Muscle of arm (tissue), 12 donors: Measurements from ENCODE around the gene RAD21L1. TPM values are rescaled to one million over a fixed set of nuclear protein-coding genes. Genes with fewer than 3 reads are reported as not detected.

Experiments
- DNase-seq: peaks from one replicate; pipeline ENCODE4 v3.0.0-alpha.2; 2013
- polyA plus RNA-seq, 12 donors: library from polyadenylated mRNA; unstranded; fragments of 120-200 nt; gene quantifications; one replicate each; pipeline ENCODE4 v1.2.1, GENCODE V29; 2013; ENCODE audit not compliant: insufficient read length in 12 of 12

The RAD21L1 gene
- polyA plus RNA-seq, 12 donors: 0.13 to 0.15 TPM; not detected in 10

DNA sequence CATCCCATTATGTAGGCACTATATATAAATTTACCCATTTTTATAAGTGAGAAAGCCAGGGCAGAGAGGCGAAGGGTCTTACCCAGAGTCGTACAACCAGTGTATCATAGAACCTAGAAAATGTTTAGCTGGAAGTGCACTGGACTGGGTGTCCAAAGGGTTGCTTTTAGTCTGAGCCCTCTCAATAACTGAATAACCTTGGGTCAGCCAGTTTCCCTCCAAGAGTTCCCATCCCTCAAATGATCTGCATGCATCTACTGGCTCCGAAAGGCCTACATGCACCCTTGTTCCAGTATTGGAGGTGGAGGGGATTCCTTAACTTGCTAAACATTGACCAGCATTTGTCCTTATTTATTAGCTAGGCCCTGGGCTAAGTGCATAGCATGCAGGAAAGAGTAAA, 44.0 kb downstream of the RAD21L1 start:
- DNase-seq: no peak

GRCh38 chr20:1272368-1273100, 46.7 kb downstream of the RAD21L1 start:
- no peak for DNase-seq

GRCh38 chr20:1273366-1273765, 47.5 kb downstream of the RAD21L1 start:
- no peak for DNase-seq

DNA sequence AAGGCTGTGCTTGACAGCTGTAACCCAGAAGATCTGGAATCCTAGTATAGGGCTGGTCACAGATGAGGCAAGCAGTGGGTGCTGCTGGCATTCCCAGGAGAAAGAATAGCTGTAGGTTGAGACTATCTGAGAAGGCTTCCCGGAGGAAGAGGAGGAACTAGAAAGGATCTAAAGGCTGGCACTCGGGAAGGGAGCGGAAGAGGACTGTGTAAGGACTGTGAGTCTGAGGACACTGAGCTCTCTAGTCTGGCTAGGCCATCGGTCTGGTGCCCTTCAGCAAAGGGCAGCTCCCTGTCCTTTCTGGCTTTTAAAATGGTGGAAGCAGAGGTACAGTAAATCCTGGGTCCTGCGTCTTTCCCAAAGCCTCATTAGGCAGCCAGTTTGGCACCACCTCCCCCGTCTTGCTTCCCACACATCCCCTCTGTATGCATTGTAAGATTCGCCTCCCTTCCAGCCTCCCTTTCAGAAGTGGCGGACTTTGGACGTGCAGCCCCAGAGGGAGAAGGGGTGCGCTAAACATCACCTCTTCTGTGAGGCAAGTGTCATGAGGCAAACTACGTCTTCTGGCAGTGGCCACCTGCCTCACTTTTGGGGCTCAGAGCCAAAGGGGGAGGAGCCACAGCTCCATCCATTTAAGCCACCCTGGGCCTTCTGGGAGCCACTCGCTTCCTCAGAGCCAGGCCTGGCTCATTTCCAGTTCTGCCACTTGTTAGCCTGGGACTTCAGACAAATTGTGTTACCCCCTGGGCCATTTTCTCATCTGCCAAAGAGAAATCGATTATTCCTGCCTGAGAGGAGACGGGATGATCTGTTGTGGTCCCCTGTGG, 48.9 kb downstream of the RAD21L1 start:
- DNase-seq: no peak

GRCh38 chr20:1275919-1276318, 50.1 kb downstream of the RAD21L1 start:
- DNase-seq: no peak

- DNase-seq: no peak
These were observed 51.9 kb downstream of the RAD21L1 start for GRCh38 chr20:1277529-1278322.

DNA sequence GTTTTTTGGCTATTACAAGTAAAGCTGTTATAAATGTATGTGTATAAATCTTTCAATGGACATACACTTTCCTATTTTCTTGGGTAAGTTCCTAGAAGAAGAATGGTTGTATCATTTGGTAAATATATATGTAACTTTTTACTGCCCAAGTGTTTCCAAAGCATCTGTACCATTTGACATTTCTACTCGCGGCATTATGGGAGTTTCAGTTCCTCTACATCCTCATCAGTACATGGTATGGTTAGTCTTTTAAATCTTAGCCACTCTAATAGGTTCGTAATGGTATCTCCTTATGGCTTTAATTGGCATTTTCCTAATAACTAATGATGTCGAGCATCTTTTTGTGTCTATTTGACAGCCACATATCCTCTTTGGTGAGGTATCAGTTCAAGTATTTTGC, 53.1 kb downstream of the RAD21L1 start:
- no peak for DNase-seq

DNA sequence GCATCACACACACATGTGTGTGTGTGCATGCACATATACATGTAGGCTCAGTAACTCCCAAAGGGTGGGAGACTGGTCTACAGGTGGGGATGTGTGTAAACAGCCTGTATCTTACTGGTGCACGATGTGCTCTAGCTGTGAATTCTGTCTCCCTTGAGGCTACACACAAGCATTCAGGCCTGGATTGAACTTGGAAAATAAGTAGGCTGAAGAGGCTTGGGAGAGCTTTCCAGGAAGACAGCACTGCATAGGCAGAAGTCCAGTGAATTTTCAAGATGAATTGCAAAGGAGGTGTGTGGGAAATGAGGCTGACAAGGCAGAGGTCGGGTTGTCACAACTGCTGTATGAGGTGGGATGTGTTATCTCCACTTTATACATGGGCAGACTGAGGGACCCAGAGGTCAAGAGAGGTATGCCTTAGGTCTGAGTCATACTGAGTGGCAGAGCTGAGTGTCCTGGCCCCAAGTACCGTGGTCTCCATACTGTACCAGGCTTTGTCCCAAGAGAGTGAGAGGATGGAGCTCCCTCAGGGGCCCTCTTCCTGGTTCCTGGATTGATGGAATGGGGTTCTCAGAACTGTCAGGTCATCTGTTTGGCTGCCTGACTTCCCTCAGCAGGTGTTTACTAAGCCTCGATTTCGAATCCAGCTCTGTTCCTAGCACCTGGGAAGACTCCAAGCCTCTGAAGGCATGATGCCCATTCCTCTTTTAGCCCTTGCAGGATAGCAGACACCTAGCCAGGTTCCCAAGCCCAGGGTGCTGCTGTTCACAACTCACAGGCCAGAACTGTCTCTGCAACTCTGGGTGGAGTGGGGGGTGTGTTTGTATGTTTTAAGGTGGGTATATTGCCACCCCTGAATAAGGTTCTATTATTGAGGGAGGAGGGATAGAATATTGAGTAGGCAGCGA, 54.6 kb downstream of the RAD21L1 start:
- no peak for DNase-seq

- DNase-seq: no peak
These were observed 55.6 kb downstream of the RAD21L1 start for GRCh38 chr20:1281279-1282057.

DNA sequence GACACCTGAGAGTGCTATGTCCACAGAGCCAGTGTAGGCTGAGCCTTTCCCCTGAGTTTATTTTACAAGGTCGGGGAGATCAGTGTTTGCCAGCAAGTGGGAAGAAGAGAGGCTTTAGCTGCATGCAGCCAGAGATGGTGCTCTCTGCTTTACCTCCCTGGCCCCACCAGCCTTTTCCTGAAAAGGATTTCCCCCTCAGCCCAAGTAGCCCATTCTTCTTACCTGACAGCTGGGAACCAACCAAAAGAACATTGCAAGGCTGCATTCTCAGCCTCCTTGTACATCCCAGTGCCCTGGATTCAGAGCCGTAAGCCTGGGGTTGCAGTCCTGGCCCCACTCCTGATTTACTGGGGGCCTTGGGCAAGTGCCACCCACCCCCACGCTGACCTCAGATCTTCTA, 57.1 kb downstream of the RAD21L1 start:
- DNase-seq: no peak

DNA sequence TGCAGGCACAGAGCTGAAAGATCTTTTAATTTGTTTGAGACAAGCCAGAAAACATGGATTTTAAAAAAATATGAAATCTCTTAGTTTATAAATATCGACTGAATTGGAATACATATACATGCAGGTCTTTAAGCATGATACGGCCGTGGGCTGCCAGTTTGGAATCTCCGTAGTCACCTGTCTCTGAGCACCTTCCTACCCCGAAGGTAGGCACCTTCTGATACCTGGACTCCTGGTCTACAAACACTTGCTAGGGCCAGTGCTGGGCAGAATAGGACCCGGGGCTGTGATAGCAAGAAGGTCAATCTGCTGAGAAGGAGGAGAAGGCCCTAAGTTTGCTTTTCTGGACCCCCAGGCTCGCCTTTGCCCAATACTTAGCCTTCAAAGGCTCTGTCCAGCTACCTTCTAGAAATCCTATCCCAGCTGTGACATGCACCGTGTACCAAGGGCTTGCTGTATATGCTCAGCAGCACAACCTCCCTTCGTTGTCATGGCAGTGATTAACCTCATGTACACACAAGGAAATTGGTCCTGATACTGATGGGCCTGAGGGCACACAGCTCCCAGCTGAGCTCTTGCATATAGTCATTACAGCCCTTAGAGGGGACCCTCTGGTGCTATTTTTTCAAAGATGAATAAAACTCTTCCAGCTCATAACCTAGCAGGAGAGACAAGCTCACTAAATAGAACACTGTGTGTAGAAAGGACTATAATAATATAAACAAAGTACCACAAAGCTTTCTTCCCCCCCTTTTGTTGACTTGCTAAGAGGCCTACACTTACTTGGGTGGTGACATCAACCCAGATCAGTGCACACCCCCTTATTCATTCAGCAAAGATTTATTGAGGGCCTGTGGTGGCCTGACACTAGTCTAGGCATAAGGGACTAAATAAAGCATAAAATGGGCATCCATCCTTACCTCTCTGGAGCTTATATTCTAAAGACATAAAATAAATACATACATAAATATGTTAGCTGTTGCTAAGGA, 58.0 kb downstream of the RAD21L1 start:
- no peak for DNase-seq

DNA sequence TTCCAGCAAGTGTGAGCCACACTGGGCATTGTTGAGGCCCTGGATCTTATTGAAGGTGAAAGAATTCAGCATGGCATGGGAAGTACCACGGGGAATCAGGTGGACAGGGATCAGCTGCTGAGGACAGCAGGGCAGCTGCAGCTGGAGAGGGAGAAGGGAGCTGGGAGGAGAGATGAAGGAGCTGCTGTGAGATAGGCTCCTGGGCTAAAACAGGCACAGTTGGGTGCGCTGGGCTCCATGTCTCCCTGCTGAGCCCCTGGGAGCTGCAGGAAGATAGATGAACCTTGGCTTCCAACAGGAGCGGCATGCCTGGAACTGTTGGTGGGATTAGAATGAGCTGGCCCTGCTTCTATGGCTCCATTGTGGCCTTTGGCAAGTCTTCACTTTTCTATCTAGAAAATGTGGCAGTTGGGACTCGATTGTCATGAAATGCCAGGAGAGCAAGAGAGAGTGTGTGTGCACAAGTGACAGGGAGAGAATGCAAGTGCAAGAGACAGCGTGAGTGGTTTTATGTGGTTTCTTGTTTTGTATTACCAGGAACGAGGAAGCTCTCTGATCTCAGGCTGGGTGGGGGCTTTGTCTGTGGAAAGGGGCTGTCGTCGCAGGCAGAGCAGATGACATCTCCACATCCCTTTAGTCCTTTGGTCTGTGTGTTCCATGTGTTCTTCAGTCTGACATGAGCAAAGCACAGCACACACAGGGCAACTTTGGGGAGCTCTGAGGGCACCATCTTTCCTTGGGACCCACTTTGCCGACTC, 60.6 kb downstream of the RAD21L1 start:
- no peak for DNase-seq

- DNase-seq: no peak
These were observed 61.5 kb downstream of the RAD21L1 start for GRCh38 chr20:1287306-1287705.

- no peak for DNase-seq
These were observed 62.1 kb downstream of the RAD21L1 start for GRCh38 chr20:1287787-1288569.

DNA sequence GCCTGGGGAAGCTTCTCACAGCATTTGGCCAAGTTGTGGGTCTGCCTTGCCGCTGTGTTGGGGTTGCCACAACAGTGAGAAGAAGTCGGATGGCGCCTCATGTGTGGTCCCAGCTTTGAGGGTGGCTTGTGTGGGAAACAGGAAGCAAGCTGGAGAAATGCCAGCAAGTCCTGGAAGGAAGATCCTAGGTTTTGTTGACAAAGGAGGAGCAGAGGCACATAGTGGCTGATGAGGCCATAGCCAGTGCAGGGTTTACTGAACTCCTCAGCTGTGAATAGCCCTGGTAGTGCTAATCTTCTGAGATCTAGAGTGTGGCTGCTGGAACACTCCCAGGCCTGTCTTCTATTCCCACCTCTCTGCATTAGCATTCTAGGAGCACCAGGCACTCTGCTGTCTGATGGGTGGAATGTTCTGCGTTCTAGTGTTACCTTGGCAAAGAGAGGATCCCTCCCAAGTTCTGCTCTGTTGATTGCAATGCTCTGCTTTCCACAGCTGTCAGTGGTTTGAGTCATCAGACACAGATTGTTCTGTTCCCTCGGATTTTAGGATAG, 65.4 kb downstream of the RAD21L1 start:
- no peak for DNase-seq

DNA sequence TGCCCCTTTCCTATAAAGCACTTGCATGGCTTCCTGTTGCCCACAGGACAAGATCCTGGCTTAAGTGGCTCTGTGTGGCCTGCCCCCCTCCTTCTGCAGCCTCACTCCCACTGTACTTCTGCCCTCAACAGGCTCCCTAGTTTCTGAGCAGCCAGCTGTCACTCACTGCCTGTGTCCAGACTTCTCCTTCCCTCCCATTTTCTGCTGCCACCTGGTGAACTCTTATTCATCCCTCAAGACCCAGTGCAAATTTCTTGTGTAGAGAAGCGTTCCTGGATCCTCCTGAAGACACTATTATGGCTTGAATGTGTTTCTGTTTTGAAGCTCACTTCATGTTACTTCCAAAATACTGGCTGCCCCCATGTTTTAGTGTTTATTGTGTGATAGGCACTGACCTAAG, 66.8 kb downstream of the RAD21L1 start:
- no peak for DNase-seq

DNA sequence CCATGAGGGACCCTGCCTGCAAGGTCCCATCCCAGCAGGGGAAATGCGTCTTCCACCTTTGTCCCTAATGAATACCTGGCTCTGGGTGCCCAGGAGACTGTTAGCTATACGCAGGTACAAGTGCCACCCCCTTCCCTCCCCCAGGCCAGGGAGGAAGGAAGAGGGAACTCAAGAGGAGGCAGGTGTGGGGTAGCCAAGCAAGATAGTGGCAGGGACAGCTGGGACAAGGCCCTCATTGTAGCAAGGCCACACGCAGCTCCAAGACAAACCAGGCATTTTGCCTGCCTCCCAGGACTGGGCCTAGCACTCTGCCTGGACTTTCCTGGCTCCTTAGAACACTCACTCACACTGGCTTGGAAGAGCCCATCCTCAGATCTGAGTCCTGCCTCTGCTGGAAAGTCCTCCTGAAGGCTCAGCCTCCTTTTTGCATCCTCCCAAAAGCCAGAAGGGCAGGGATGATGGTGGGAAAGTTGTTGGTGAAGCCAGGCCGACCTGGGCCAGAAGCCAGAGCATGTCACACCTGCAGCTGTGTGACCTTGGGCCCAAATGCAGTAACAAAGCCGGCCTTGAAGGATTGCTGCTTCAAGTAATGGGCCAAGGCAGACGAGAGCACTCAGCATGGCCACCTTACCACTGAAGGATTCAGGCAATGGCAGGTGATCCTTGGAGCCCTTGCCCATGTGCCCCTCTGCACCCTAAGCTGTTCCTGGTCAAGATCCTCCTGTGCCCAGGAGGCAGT, 68.0 kb downstream of the RAD21L1 start:
- DNase-seq: no peak
